RPMI7951 (cell line): ENCODE results near the gene INHBB. TPM values are rescaled to one million over a fixed set of nuclear protein-coding genes. Genes with fewer than 3 reads are reported as not detected.
"Not testable (repeated sequence)": the region's sequence is repeated elsewhere in the genome, so short reads cannot be mapped to it uniquely, and the experiment has no call there.

Experiments
- DNase-seq: peaks from one replicate; pipeline ENCODE4 v3.0.0-alpha.2; 2012; ENCODE audit warnings: low read depth
- total RNA-seq: library from RNA; depleted of rRNA; stranded (reverse); fragments of >200 nt; shearing (Covaris generic); gene quantifications from 2 replicates; pipeline ENCODE4 v1.2.3, GENCODE V29; 2014

INHBB gene
- total RNA-seq, 1 experiment from 2014 or later, result 0.24 TPM

DNA sequence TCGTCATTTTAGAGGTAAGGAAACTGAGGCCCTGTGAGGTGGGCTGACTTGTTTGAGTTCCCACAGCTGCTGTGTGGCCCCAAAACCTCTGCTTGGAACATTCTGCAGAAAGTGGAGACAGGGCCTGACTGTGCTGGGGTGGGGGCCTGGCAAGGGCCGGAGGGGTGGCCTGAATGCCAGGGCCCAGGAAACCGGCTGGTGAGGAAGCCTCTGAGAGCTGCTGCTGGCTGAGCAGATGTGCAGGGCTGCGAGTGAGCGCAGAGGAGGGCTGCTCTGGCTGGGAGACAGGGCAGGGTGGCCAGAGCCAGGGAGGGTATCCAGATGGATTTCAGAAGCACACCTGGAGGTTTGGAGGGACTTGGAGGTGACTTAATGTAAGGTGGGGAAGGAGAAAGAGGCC lies 29.9 kb upstream of the INHBB start:
- DNase-seq, result no peak

DNA sequence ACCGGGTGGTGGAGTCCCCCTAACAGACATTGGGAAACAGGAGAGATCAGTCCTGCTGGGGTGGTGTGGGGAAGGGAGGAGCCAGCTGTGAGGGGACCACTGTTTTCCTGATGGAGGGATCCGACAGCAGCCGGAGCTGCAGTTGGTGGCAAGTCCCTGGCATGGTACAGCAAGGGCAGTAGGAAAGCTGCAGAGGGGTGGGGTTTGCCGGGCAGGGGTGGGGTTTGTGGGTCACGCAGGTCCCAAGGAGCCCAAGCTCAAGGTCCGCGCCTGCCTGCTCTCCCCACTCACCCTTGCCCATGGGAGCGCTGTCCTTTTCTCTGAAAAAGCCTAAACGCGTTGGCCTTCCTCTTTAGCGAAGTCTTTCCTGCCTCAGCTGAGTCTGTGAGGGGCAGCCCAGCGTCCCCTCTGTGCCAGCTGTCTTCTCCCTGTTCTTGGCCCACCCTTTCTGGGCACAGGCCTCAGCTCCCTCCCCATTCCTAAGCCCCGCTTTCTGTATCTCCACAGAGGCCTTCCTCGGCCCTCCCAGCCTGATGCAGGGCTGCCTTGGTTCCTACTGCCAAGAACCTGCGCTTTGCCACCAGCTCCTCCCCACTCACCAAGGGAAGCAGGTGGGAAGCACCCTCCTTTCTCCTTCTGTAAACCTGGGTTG lies 29.3 kb upstream of the INHBB start:
- DNase-seq, result no peak

DNA sequence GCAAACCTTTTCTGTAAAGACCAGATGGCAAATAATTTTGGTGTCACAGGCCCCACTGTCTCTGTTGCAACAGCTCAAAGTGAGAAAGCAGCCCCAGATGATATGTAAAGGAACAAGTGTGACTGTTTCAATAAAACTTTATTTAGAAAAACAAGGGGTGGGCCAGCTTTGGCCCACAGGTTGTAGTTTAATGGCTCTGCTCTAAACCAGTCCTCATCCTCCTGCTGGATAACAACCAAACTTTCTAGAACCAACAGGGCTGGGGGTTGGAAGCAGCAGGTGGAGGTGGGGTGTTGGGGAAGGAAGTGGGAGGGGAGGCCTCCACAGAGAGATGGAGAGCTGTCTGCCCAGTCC lies 28.8 kb upstream of the INHBB start:
- DNase-seq, result no peak

DNA sequence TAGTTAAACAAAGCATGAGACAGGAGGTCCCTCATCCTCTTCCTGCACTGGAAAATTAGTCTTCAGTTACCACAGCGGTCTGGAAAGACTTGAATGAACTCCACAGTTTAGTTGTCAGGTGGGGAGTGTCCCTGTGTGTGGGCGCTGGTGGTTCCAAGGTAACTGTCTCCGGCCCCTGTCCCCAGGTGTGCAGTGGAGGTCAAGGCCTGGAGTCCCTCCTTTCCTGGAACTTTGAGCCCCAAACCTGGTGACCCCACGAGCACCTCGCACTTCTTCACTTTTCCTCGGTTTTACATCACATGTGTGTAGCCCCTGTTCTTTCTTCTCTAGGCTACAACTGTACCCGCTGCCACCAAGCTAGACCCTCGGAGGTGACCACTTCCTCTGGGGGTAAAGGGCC lies 28.0 kb upstream of the INHBB start:
- DNase-seq, result no peak

DNA sequence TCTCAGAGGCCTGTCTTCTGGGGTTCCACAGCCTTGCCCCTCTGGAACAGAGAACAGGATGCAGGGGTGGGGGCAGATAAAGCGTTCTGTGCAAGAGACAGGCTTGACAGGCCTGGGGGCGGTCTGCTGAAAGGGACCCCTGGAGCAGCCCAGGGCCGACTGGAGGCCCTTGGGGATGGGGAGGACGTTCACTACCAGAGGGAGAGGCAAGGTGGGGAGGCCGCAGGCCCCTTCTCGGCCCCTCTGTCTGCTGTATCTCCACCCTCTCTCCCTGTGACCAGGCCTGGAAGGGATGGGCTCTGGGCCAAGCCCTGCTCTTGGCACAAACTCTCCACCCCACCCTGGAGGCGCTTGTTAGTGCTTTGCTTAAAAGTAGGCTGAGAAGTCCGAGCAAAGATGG lies 27.3 kb upstream of the INHBB start:
- no peak for DNase-seq

DNA sequence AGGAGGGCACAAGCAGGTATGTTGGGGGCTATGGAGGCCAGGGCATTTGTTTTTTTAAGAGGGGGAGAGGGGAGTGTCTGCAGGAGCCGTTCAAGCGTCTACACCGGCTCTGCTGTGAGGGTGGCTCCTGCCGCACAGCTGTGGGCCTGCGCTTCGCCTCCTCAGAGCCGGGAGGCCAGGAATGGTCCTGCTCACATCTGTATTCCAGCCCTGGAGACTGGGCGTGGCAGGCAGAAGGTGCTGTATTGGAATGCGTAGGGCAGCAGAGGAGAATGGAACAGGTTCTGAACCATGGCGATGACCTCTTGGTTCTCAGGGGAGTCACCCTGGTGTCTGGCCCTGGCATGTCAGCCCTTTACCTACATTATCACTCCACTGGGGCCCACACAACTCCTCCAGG lies 26.8 kb upstream of the INHBB start:
- DNase-seq, result no peak

DNA sequence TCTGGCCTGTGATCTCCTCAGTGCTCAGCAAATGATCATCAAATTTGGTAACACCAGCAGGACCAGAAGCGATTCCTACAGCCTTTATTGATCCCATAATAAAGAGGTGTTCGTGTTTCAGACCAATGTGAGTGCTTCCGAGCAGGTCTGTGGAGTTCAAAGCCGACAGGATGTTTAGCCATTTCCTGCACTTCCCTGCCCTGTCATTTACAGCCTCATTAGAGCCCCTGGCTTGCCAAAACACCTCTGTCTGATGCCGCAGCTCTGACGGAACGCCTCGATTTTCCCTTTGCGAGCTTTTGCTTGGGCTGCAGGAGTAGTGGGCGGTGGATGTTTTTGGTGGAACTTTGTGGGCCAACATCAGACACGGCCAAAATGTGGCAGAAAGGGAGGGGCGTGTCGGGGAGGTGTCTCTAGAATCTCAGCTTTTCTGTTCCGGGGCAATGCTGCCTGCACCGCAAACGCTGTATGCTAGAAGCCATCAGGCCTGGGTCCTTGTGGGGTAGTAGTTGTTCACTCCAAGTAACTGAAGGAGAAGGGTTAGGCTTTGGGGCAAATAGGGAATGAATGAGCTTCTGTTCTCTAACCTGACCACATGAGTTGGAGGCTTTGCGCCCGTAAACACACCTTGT lies 26.1 kb upstream of the INHBB start:
- no peak for DNase-seq

DNA sequence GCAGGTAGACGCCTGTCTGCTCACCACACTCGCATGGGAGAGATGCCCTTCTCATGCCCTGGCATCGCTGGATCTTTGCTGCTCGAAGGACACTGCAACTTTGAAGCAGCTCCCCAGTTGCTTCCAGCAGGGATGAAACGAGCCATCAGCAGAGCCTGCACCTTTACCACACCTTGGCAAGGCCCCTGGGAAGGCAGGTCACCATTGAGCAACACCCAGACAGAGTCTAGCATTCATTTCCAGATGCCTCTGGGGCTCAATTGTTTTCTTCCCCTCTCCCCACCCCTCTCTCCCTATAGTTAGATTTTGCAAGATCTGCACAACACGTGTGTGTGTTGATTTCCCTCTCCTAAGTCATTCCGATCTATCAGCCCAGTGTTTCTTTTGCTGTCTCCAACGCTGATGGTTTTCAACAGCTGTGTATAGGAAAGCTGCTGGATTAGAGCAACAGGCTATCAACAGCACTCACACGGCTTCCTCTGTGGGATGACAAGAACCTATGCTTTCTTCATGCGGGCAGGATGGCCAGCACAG lies 25.6 kb upstream of the INHBB start:
- no peak for DNase-seq

DNA sequence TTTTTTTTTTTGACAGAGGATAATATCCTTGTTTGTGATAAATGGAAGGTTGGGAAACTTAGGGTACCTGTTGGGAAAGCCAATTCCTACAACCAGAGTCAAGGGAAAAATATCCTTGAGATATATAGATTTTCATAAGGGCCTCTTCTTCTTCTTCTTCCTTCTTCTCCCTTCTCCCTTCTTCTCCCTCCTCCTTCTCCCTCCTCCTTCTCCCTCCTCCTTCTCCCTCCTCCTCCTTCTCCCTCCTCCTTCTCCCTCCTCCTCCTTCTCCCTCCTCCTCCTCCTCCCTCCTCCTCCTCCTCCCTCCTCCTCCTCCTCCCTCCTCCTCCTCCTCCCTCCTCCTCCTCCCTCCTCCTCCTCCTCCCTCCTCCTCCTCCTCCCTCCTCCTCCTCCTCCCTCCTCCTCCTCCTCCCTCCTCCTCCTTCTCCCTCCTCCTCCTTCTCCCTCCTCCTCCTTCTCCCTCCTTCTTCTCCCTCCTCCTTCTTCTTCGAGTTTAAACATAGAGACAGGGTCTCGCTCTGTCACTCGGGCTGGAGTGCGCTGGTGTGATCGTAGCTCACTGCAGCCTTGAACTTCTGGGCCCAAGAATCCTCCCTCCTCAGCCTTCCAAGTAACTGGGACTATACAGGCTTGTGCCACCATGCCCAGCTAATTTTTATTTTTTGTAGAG lies 24.9 kb upstream of the INHBB start:
- not testable (repeated sequence) for DNase-seq

DNA sequence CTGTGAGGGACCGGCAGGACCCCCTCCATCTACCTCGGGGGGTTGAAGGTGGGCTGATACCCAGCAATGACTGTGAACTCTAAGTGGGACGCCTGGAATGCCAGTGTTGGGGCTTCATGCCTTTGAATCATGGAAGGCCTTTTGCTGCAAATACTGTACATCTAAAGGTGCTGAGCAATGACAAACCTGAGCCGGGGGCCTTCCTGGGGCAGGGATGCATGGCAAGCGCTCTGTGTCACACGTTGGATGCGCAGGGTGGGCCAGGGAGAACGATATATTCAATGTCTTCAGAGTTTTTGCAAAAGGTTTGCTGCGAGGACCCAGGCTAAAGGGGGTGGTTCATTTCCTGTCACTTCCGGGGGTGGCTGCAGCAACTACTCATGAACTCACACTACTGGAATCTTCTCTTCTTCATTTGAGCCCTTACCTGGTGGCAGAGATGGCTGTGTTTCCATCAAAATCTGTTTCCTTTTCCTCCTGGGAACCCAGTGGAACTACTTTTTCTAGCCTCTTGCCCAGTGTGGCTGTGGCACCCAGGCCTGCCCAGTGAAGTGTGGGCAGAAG lies 24.1 kb upstream of the INHBB start:
- no peak for DNase-seq

DNA sequence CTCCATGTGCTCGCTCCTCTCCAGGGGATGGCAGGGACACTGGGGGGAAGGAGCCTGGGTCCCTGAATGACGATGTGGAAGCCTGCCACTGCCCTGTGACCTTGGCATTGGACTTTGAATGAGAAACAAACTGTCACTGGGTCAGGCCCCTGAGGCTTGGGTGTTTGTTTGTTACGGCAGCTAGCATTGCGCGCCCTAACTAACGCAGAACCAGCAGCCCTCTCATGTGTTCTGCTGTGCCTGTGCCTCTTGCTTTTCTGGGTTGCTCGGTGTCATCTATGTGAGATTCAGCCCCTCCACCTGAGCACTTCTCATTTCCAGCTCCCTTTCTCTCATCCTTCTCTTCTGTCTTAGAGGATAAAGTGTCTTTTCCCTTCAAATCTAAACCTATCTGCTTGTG lies 23.6 kb upstream of the INHBB start:
- no peak for DNase-seq

DNA sequence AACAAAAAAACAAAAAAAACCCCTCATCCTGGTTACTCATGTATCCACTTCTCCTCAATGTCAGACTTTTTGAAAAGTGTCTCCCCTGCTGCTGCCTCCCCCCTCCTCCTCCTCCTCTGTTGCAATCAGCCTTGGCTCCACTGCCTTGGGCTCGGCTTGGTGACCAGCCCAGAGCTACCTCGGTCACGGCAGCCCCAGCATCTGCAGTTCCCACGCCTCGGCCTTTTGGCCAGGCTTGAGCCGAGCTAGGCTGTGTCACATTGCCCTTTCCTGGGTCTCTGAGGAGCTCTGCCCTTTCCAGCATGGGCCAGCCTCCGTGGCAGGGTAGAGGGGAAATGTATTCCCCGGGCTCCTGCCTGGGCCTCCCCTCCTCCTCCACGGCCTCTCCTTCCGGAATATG lies 22.7 kb upstream of the INHBB start:
- no peak for DNase-seq

DNA sequence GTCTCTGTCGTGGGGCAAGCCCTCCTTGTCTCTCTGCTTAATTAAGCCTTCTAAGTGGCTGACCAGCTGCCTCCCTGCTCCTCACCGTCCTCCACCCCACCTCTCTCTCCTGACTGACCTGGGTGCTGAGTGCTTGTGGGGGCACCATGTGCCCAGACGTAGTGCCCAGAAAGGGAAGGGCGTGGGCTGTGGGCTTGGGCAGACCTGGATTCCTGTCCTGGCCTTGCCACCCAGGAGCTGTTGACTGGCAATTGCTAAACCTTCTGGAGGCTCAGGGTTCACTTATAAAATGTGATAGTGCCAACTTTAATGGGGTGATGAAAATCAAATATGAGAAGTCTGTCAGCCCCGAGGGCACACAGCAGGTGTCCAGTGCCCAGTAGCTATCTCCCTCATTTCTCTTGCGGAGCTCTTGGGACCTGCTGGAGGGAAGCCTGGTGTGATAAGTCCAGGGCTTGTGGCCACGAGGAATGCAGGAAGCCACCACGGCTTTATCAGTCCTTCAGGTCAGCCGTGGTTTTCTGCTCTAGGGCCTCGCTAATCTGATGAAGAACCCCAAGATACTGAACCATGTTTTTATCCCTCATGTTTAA lies 22.0 kb upstream of the INHBB start:
- DNase-seq, result no peak

DNA sequence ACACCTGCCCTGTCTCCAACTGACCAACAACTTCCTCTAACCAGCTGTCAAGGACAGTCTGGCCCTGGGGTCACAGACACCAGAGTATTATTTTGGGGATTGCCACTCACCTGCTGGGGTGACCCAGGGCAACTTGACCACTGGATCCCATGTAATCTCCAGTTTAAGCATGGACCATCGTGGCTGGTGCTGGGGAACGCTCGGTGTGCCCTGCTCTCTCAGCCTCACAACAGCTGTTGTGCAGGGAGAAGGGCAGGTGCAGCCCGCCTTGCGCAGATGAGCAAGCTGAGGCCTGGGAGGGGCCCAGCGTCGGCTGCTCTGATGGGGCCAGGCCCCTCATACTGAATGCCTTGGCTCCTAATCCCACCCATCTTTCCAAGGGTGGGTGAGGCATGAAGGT lies 21.0 kb upstream of the INHBB start:
- DNase-seq, result no peak

DNA sequence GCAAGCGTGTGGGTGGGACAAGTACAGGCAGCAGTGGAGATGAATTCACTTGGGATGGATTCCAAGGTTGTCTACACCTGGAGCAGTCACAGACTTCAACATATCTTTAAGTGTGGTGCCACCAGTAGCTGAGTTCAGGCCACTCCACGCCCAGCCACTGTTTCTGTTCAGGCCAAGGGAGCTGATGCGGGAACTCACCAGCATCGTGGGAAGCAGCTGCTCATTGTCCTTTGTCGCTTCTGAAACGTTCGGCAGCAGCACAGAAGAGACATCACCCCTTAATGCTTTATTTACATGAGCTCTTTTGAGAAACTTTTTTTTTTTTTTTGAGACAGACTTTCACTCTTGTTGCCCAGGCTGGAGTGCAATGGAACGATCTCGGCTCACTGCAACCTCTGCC lies 19.9 kb upstream of the INHBB start:
- no peak for DNase-seq

DNA sequence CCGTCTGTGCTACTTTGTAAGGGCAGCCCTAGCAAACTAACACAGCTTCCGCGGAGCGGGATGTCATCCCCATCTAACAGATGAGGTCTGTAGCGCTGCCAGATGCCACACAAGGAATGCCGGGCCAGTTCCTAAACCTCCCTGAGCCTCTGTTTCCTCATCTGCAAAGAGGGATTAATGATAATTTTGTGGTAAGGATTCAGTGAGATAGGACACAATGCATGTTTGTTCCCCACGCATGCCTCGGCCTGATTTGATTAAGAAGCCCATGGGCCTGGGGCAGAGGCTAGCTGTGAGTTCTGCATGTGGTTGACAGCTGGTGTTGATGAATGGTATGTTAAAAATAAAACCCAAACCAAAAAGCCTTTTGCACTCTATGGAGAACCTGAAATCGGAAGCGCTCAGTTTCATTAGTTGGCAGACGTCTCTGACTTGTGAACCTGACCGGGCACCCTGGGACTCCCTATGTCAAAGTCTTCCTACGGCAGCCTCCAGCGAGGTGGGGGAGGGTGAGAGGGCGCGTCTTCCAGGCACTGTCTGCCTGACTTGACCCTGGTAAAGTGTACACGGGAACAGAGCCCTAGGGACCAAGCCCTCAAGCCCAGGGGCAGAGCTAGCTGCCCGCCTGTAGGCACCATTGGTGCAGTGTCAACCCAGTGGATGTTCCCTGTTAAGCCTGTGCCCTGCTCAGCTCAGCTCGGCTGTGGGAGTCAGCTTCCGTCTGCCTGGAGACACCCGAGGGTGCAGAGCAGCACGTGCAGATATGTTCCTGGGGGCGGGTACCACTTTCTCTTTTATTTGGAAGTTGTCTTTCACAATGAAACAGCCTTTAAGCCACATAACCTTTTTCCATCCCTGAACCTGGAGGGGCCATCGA lies 14.8 kb upstream of the INHBB start:
- DNase-seq, result peak; percentile 60

DNA sequence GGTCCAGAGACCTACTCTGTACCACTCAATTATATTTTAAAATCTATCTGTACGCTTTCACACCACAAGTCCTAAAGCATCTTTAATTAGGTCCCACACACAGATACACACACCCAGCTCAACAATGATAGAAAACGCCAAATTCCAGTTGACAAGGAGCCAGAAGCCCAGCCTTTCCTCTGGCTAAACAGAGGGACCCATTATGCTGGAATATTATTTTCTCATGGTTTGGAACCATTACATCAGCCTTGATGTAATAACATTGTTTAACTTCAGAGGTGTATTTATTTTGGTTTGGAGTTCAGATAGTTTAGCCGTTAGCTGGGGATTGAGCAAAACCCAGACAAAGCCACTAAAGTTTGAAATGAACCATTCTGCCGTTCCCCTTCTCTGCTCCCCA lies 14.0 kb upstream of the INHBB start:
- no peak for DNase-seq

DNA sequence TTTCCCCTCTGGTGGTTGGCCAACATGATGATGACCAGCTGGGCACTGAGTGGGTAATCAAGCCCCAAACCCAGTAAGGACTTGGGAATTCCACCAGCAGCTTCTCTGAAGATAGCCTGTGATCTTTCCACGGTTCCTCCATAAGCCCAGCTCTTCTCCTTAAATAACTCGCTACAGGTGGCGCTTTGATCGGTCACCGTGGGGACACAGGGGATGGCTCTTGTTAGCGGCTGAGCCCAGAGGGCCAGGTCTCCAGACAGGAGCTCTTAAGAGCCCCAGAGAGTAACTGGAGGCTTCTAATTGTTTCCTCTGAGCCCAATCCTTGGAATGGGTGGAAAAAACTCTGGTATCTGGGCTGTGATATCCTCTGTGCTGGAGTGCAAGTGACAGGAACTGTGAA lies 13.6 kb upstream of the INHBB start:
- no peak for DNase-seq

DNA sequence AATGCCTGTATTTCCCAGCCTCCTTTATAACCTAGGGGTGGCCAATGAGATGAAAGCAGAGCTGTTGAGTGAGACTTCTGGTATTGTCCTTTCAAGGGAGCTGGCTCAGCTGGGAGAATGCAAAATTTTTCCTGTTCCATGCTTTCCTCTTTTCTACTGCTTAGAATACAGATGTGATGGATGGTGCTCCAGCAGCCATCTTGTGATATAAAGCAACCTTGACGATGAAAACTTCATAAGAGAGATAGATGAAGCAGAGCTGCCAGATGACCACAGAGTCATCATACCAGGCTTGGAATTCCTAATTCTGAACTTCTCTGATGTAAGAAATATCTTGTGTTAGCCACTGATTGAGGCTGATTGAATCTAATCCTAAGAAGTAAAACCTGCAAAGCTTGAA lies 11.9 kb upstream of the INHBB start:
- DNase-seq, result no peak

DNA sequence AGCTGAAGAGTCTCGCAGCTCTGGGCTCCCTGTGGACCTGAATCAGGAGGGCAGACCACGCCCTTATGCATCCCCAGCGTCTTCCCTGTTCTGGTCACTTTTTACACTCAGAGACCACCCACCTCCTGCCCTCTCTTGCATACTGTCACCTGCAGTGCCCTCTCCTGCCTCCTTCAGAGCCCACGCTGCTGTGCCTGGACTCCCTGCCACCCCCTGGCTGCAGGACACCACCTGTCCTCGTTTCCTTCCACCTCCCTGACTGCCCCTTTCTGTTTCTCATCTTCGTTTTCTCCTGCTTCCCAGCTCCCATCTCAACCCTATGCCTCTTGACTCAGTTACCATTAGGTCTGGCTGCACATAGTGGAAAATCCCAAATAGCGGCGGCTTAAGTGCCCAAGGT lies 9.2 kb upstream of the INHBB start:
- no peak for DNase-seq

DNA sequence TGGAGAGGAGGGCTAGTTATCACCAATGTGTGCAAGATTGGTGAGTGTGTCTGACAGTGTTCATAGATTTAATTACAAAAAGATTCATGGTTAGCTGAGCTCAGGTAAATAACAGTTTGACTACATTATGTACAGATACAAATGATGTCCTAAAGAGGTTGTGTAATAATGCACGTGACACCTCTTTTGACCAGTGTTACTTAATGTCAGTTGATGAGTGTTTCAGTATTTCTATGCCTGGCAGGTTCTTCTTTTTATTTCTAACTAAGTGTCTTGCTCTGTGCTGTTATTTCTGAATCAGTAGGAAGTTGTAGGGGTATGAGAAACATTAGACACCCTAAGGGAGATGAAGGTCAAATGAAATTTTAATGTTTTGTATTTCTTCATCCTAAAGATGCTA lies 7.9 kb upstream of the INHBB start:
- no peak for DNase-seq

DNA sequence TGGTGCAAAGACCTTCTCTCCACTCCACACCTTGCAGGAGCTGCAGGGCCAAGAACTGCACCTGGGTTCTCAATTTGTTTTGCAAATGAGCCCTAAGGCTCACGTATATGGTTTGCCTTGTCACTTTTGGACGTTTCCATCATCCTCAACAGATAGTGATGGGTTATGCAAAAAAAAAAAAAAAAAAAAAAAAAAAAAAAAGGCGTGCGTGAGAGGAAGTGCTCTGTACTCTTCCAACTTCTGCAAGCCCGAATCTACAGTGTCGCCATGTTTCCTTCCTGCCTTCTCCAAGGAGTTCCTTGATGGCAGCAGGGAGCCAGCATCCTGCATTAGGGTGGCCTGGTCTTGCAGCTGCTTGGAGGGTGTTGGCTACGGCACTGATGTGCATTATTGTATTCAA lies 4.0 kb upstream of the INHBB start:
- no peak for DNase-seq
